Endodermal cell (in vitro differentiated cells): ENCODE data around the gene SPON1. TPM values are rescaled to one million over a fixed set of nuclear protein-coding genes. Genes with fewer than 3 reads are reported as not detected.

Source experiments
- DNase-seq: peaks from one replicate; pipeline ENCODE4 v3.0.0-alpha.2; 2017
- H3K27ac ChIP-seq: 2 replicates; pipeline ENCODE4 v1.5.1; 2013; ENCODE audit warnings: mild to moderate bottlenecking, low read depth, low read length, moderate library complexity
- H3K27me3 ChIP-seq: 2 replicates; pipeline ENCODE4 v1.6.1; 2013; ENCODE audit warnings: mild to moderate bottlenecking, low read length, moderate library complexity; ENCODE audit not compliant: insufficient read depth, control insufficient read depth, poor library complexity, severe bottlenecking
- H3K36me3 ChIP-seq: 2 replicates; pipeline ENCODE4 v1.7.0; 2013; ENCODE audit warnings: mild to moderate bottlenecking, low read length, moderate library complexity; ENCODE audit not compliant: control insufficient read depth, insufficient read depth
- H3K4me1 ChIP-seq: one replicate; pipeline ENCODE4 v1.7.0; 2013; ENCODE audit warnings: low read length; ENCODE audit not compliant: control insufficient read depth, insufficient read depth
- H3K4me3 ChIP-seq: 2 replicates; pipeline ENCODE4 v1.5.1; 2013; ENCODE audit warnings: mild to moderate bottlenecking, low read length, moderate library complexity
- H3K9ac ChIP-seq: 2 replicates; pipeline ENCODE4 v1.6.1; 2013; ENCODE audit warnings: mild to moderate bottlenecking, low read length, moderate library complexity; ENCODE audit not compliant: poor library complexity, severe bottlenecking; ENCODE audit errors: extremely low read depth
- H3K9me3 ChIP-seq: 2 replicates; pipeline ENCODE4 v1.6.1; 2013; ENCODE audit warnings: mild to moderate bottlenecking, low read length, moderate library complexity; ENCODE audit not compliant: control insufficient read depth
- H3K27ac Mint-ChIP-seq: 2 replicates; pipeline ENCODE4 v1.8.0; 2020; ENCODE audit warnings: mixed read lengths
- H3K27me3 Mint-ChIP-seq: 2 replicates; pipeline ENCODE4 v1.8.0; 2021; ENCODE audit warnings: mild to moderate bottlenecking, mixed read lengths; ENCODE audit not compliant: insufficient read depth
- H3K36me3 Mint-ChIP-seq: 2 replicates; pipeline ENCODE4 v1.8.0; 2020; ENCODE audit warnings: low read depth, mixed read lengths
- H3K4me1 Mint-ChIP-seq: 2 replicates; pipeline ENCODE4 v1.8.0; 2020; ENCODE audit warnings: mixed read lengths
- H3K4me3 Mint-ChIP-seq: 2 replicates; pipeline ENCODE4 v1.8.0; 2020; ENCODE audit warnings: mild to moderate bottlenecking, moderate library complexity, mixed read lengths
- H3K9me3 Mint-ChIP-seq: 2 replicates; pipeline ENCODE4 v1.8.0; 2020; ENCODE audit warnings: mild to moderate bottlenecking, mixed read lengths
- CTCF ChIP-seq: fragments of 200-600 bp; sonication (generic); conservative IDR thresholded peaks from 2 replicates; pipeline ENCODE4 v1.5.0; 2021; ENCODE audit warnings: antibody characterized with exemption, mild to moderate bottlenecking
- WGBS, 2 experiments: methylation state at CpG; one replicate each; pipeline versions ENCODE4 v1.1.5 to v1.1.7; 2013; ENCODE audit warnings: missing lambda C conversion rate in 2 of 2, mixed read lengths in 1 of 2; ENCODE audit not compliant: insufficient coverage in 1 of 2, insufficient read length in 1 of 2; 5-methylcytosine and 5-hydroxymethylcytosine counted together
- total RNA-seq, 2 donors: library from RNA; stranded (reverse); fragmentation: NEBNext Ultra II Directional in 1 of 2; extraction: Animal tissue kit (Norgen Biotek cat#: 25700) in 1 of 2; gene quantifications; 2 replicates in 1 of 2; 3 replicates in 1 of 2; pipeline ENCODE4 v1.2.1, GENCODE V29; 2021

The SPON1 gene
- total RNA-seq, 2 donors from 2014 or later, result 0.13 to 1.6 TPM

DNA sequence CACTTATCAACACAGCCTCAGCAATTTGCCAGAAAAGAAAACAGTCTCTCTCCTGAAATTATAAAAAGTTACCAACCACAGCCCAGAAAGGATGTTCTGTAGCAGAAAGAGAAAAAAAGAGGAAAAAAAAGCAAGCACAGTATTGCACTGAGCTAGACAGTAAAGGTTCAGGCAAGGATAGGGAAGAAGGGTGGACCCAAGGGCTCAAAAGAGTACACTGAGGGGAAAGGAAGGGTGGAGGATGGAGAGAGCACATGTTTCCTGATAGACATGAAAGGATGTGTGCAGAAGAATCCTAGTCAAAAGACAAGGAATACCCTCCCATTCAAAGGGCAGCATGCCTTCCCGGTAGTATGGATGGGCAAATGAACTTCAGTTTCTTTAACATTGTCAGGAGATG is 337.4 kb downstream of the SPON1 start:
- H3K4me1 Mint-ChIP-seq, result peaks cover 8% of the 10 kb centered on the region
- Histone ChIP-seq H3K4me3 (no peak overlapping the region), H3K27me3 (no peaks in the 10 kb centered on the region), H3K4me1 (no peaks in the 10 kb centered on the region), H3K27ac (no peak overlapping the region), H3K36me3 (peaks cover 7% of the 10 kb centered on the region), H3K9ac (no peak overlapping the region), H3K9me3 (no peaks in the 10 kb centered on the region)
- no peaks in the 10 kb centered on the region for H3K9me3 Mint-ChIP-seq
- DNase-seq, result no peak
- H3K4me3 Mint-ChIP-seq, result no peak overlapping the region
- no peaks in the 10 kb centered on the region for H3K27me3 Mint-ChIP-seq
- WGBS, 2 experiments, result 88 to 100% methylated on average over 1 of the region's 1 CpG
- TF ChIP-seq CTCF, result no peak
- peaks cover 2% of the 10 kb centered on the region for H3K36me3 Mint-ChIP-seq
- no peak overlapping the region for H3K27ac Mint-ChIP-seq

DNA sequence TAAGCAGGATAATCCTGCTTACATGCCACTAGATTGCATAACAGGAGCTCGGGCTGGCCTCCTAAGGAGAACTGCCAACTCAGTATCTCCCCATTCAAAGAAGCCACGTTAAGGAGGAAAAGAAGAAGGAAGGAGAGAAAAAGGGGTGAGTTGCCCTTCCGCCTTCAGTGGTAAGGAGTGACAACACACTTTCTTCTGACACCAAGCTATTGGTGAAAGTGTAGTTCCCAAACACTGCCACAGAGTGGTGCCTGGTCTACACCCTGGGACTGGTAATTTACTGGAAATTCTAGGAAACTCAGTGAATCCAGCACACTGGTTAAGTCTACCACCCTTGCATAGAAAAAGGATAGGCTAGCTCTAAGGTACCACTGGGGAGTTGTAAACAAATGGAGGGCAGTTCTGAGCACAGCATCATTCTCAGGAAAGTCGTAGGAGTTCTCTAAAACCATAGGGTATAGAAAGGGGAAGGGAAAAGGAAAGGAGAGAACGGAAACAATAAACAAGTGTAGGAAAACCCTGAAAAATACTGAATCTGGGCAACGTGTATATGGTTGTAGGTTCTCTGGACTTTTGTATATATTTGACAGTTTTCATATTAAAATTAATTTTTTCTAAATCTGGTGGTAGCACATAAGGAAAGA is 338.3 kb downstream of the SPON1 start:
- no peak overlapping the region for H3K4me3 Mint-ChIP-seq
- 56 to 58% methylated on average over 2 to 5 of the region's 6 CpGs for WGBS, 2 experiments

GRCh38 chr11:14304601-14305000 is 342.1 kb downstream of the SPON1 start:
- no peaks in the 10 kb centered on the region for H3K9me3 Mint-ChIP-seq
- Histone ChIP-seq H3K27ac (no peak overlapping the region), H3K27me3 (no peaks in the 10 kb centered on the region), H3K4me1 (peaks cover 2% of the 10 kb centered on the region), H3K36me3 (no peaks in the 10 kb centered on the region), H3K4me3 (no peak overlapping the region), H3K9me3 (no peaks in the 10 kb centered on the region), H3K9ac (no peak overlapping the region)
- no peak overlapping the region for H3K4me3 Mint-ChIP-seq
- no peaks in the 10 kb centered on the region for H3K27me3 Mint-ChIP-seq
- no peak for DNase-seq
- no peak for TF ChIP-seq CTCF
- peaks cover 7% of the 10 kb centered on the region for H3K4me1 Mint-ChIP-seq
- H3K36me3 Mint-ChIP-seq, result no peaks in the 10 kb centered on the region
- no peak overlapping the region for H3K27ac Mint-ChIP-seq

More for the DNA sequence above, 338.3 kb downstream of the SPON1 start:
- Histone ChIP-seq H3K4me1 (no peaks in the 10 kb centered on the region), H3K9me3 (no peaks in the 10 kb centered on the region), H3K4me3 (no peak overlapping the region), H3K36me3 (no peaks in the 10 kb centered on the region), H3K9ac (no peak overlapping the region), H3K27ac (no peak overlapping the region), H3K27me3 (no peaks in the 10 kb centered on the region)
- DNase-seq, result peak; percentile 89
- Mint-ChIP-seq H3K27me3 (no peaks in the 10 kb centered on the region), H3K27ac (no peak overlapping the region), H3K4me1 (peaks cover 8% of the 10 kb centered on the region), H3K9me3 (no peaks in the 10 kb centered on the region), H3K36me3 (peaks cover 2% of the 10 kb centered on the region)
- TF ChIP-seq CTCF, result peak; percentile 85
